SK-N-SH (cell line): ENCODE data around the gene RFWD3. TPM values are rescaled to one million over a fixed set of nuclear protein-coding genes. Genes with fewer than 3 reads are reported as not detected.

ENCODE experiments used
- CTCF ChIA-PET: fragments of 300-600, 350-600 bp; formaldehyde crosslinking; extraction: SDS; loops from one replicate; lab custom pipeline; 2021; lab: Yijun Ruan, JAX
- POLR2A ChIA-PET: fragments of 350-600 bp; sonication (Branson Sonifier 250); formaldehyde crosslinking; extraction: SDS; loops from one replicate; lab custom pipeline; 2020; ENCODE audit warnings: antibody characterized with exemption, inconsistent platforms; lab: Yijun Ruan, JAX
- DNase-seq: peaks from one replicate; pipeline ENCODE4 v3.0.0; 2012
- H2AFZ ChIP-seq: fragments of 200-600 bp; sonication (generic); 2 replicates; pipeline ENCODE4 v1.8.1; 2016; ENCODE audit warnings: antibody characterized with exemption, mild to moderate bottlenecking, low read depth
- H3F3A ChIP-seq: fragments of 200-600 bp; sonication (generic); replicated peaks from 2 replicates; pipeline ENCODE3; 2016; ENCODE audit warnings: antibody characterized with exemption, mild to moderate bottlenecking; ENCODE audit not compliant: insufficient read depth
- H3K27ac ChIP-seq, 2 experiments: fragments of 200-500 bp in 1 of 2; fragments of 200-600 bp in 1 of 2; sonication (Bioruptor generic) in 1 of 2; sonication (generic), shearing (Covaris generic) in 1 of 2; 2 replicates each; pipeline versions ENCODE4 v1.5.1 to v1.6.1; 2014 to 2016; ENCODE audit warnings: low read depth in 2 of 2, inconsistent platforms in 1 of 2, low read length in 1 of 2, mild to moderate bottlenecking in 1 of 2, mixed read lengths in 1 of 2
- H3K27me3 ChIP-seq: fragments of 200-600 bp; sonication (generic), shearing (Covaris generic); 2 replicates; pipeline ENCODE4 v1.6.1; 2016; ENCODE audit warnings: mixed run types; ENCODE audit not compliant: insufficient read depth
- H3K36me3 ChIP-seq, 2 experiments: fragments of 200-500 bp in 1 of 2; fragments of 200-600 bp in 1 of 2; sonication (Bioruptor generic) in 1 of 2; sonication (generic) in 1 of 2; replicated peaks in 1 of 2; 2 replicates each; pipeline versions ENCODE3 to v1.5.1; 2014 to 2016; ENCODE audit warnings: low read length in 1 of 2, mild to moderate bottlenecking in 1 of 2; ENCODE audit not compliant: insufficient read depth in 2 of 2, control insufficient read depth in 1 of 2
- H3K4me1 ChIP-seq, 2 experiments: fragments of 200-500 bp in 1 of 2; fragments of 200-600 bp in 1 of 2; sonication (Bioruptor generic) in 1 of 2; sonication (generic), shearing (Covaris generic) in 1 of 2; 2 replicates each; pipeline versions ENCODE4 v1.5.1 to v1.6.1; 2014 to 2016; ENCODE audit warnings: low read depth in 1 of 2, low read length in 1 of 2, mixed run types in 1 of 2; ENCODE audit not compliant: insufficient read depth in 2 of 2, control insufficient read depth in 1 of 2
- H3K4me2 ChIP-seq: fragments of 200-600 bp; sonication (generic), shearing (Covaris generic); 2 replicates; pipeline ENCODE4 v1.6.1; 2017; ENCODE audit warnings: mixed run types
- H3K4me3 ChIP-seq, 2 experiments: fragments of 200-500 bp in 1 of 2; fragments of 200-600 bp in 1 of 2; sonication (Bioruptor generic) in 1 of 2; sonication (generic), shearing (Covaris generic) in 1 of 2; 2 replicates each; pipeline versions ENCODE4 v1.5.1 to v1.8.1; 2014 to 2016; ENCODE audit warnings: low read depth in 2 of 2, inconsistent platforms in 1 of 2, low read length in 1 of 2, mild to moderate bottlenecking in 1 of 2, mixed read lengths in 1 of 2, moderate library complexity in 1 of 2
- H3K79me2 ChIP-seq: fragments of 200-600 bp; sonication (generic); 2 replicates; pipeline ENCODE4 v1.8.1; 2017; ENCODE audit warnings: mild to moderate bottlenecking; ENCODE audit not compliant: insufficient read depth
- H3K9ac ChIP-seq: fragments of 200-600 bp; sonication (generic); 2 replicates; pipeline ENCODE4 v1.6.1; 2017; ENCODE audit warnings: mixed run types
- H3K9me2 ChIP-seq: fragments of 200-600 bp; sonication (generic); 2 replicates; pipeline ENCODE4 v1.6.1; 2017; ENCODE audit warnings: mixed run types
- H3K9me3 ChIP-seq: fragments of 200-600 bp; sonication (generic); 2 replicates; pipeline ENCODE4 v1.6.1; 2017; ENCODE audit warnings: mixed run types, mild to moderate bottlenecking, moderate library complexity
- H4K20me1 ChIP-seq: fragments of 200-600 bp; sonication (generic); 2 replicates; pipeline ENCODE4 v1.6.1; 2017; ENCODE audit warnings: mild to moderate bottlenecking, mixed run types; ENCODE audit not compliant: insufficient read depth
- CTCF ChIP-seq: fragments of 200-600 bp; sonication (generic); IDR thresholded peaks from 2 replicates; pipeline ENCODE4 v1.6.1; 2017; ENCODE audit warnings: antibody characterized with exemption, mild to moderate bottlenecking, moderate library complexity
- ELF1 ChIP-seq: IDR thresholded peaks from 2 replicates; pipeline ENCODE4 v1.4.0; 2012
- EP300 ChIP-seq, 2 experiments: IDR thresholded peaks; 2 replicates each; pipeline versions ENCODE4 v1.4.0 to v1.6.1; 2012; ENCODE audit warnings: borderline replicate concordance in 1 of 2, low read depth in 1 of 2, low read length in 1 of 2
- EZH2phosphoT487 ChIP-seq: fragments of 200-600 bp; sonication (generic); IDR thresholded peaks from 2 replicates; pipeline ENCODE4 v1.6.1; 2017; ENCODE audit warnings: low read depth, mixed run types, mild to moderate bottlenecking, antibody characterized with exemption, moderate library complexity, borderline replicate concordance
- FOXM1 ChIP-seq: IDR thresholded peaks from 2 replicates; pipeline ENCODE4 v1.4.0; 2012; ENCODE audit warnings: low read depth, mild to moderate bottlenecking
- JUND ChIP-seq: IDR thresholded peaks from 2 replicates; pipeline ENCODE4 v1.4.0; 2012
- POLR2AphosphoS5 ChIP-seq: IDR thresholded peaks from 2 replicates; pipeline ENCODE4 v1.6.1; 2012; ENCODE audit warnings: low read depth, low read length
- RFX5 ChIP-seq: IDR thresholded peaks from 2 replicates; pipeline ENCODE4 v1.6.1; 2012; ENCODE audit warnings: mild to moderate bottlenecking, improper control_type of control experiment, low read length
- RXRA ChIP-seq: IDR thresholded peaks from 2 replicates; pipeline ENCODE4 v1.4.0; 2012; ENCODE audit warnings: low read depth, mild to moderate bottlenecking, borderline replicate concordance
- TEAD4 ChIP-seq: IDR thresholded peaks from 2 replicates; pipeline ENCODE4 v1.4.0; 2012; ENCODE audit warnings: mild to moderate bottlenecking, borderline replicate concordance; ENCODE audit not compliant: insufficient read depth
- USF1 ChIP-seq: IDR thresholded peaks from 2 replicates; pipeline ENCODE4 v1.4.0; 2012; ENCODE audit warnings: low read depth, borderline replicate concordance
- YY1 ChIP-seq: IDR thresholded peaks from 2 replicates; pipeline ENCODE4 v1.4.0; 2012; ENCODE audit warnings: low read depth, mild to moderate bottlenecking
- WGBS: methylation state at CpG from one replicate; pipeline ENCODE4 v1.1.6; 2017; ENCODE audit warnings: low lambda C conversion rate; 5-methylcytosine and 5-hydroxymethylcytosine counted together
- polyA plus RNA-seq, 3 experiments: library from polyadenylated mRNA; depleted of rRNA; stranded (reverse); fragments of >200 nt; gene quantifications; 2 replicates each; pipeline ENCODE4 v1.2.3, GENCODE V29; 2012
- TF ChIP-seq, protein P1 (sequence below): IDR thresholded peaks from 2 replicates; pipeline ENCODE4 v1.4.0; 2012; ENCODE audit warnings: low read depth, borderline replicate concordance
- TF ChIP-seq, protein P2 (sequence below): IDR thresholded peaks from 2 replicates; pipeline ENCODE4; 2012

The RFWD3 gene
- polyA plus RNA-seq, 1 of the 3 experiments (the other 2 are of a cell fraction), result 13.2 TPM

- Histone ChIP-seq H4K20me1 (peaks cover 29% of the 10 kb centered on the region), H3K4me1 (peaks cover 0 to 15% of the 10 kb centered on the region in 2 experiments; a peak in 1 of 4 replicates), H3K79me2 (peaks cover 97% of the 10 kb centered on the region), H3K9me2 (no peaks in the 10 kb centered on the region), H3K27me3 (no peaks in the 10 kb centered on the region), H3K36me3 (peaks cover 0 to 7% of the 10 kb centered on the region in 2 experiments), H3K4me2 (no peak overlapping the region), H3F3A (peaks cover 10% of the 10 kb centered on the region), H2AFZ (no peak overlapping the region), H3K27ac (no peak overlapping the region), H3K9ac (no peak overlapping the region), H3K4me3 (no peak overlapping the region), H3K9me3 (no peaks in the 10 kb centered on the region)
- CTCF ChIA-PET, result no interaction called here
- POLR2A ChIA-PET, result no interaction called here
- TF ChIP-seq POLR2AphosphoS5 (no peak), ELF1 (no peak), USF1 (no peak), RXRA (no peak), EP300 (IDR thresholded peaks at IDR 0.05; ENCODE audit: borderline replicate concordance in 1 of 2, low read depth in 1 of 2, low read length in 1 of 2) (no peak), YY1 (no peak), FOXM1 (no peak), RFX5 (no peak), CTCF (no peak), TEAD4 (no peak), EZH2phosphoT487 (no peak), JUND (no peak)
- TF ChIP-seq, protein P1, sequence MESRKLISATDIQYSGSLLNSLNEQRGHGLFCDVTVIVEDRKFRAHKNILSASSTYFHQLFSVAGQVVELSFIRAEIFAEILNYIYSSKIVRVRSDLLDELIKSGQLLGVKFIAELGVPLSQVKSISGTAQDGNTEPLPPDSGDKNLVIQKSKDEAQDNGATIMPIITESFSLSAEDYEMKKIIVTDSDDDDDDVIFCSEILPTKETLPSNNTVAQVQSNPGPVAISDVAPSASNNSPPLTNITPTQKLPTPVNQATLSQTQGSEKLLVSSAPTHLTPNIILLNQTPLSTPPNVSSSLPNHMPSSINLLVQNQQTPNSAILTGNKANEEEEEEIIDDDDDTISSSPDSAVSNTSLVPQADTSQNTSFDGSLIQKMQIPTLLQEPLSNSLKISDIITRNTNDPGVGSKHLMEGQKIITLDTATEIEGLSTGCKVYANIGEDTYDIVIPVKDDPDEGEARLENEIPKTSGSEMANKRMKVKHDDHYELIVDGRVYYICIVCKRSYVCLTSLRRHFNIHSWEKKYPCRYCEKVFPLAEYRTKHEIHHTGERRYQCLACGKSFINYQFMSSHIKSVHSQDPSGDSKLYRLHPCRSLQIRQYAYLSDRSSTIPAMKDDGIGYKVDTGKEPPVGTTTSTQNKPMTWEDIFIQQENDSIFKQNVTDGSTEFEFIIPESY, result no peak
- TF ChIP-seq, protein P2, sequence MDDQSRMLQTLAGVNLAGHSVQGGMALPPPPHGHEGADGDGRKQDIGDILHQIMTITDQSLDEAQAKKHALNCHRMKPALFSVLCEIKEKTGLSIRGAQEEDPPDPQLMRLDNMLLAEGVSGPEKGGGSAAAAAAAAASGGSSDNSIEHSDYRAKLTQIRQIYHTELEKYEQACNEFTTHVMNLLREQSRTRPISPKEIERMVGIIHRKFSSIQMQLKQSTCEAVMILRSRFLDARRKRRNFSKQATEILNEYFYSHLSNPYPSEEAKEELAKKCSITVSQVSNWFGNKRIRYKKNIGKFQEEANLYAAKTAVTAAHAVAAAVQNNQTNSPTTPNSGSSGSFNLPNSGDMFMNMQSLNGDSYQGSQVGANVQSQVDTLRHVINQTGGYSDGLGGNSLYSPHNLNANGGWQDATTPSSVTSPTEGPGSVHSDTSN, result no peak
- no peak for DNase-seq
- 84% methylated on average over 2 of the region's 2 CpGs for WGBS
Measured at GRCh38 chr16:74596586-74596985, 70.1 kb downstream of the RFWD3 start.
